Sciatic nerve (tissue), 2 donors: Measurements from ENCODE around the gene FTL. TPM values are rescaled to one million over a fixed set of nuclear protein-coding genes. Genes with fewer than 3 reads are reported as not detected.

ENCODE experiments used
- ATAC-seq: fragments of 200-7000 bp; cut with Tn5 transposase; one replicate; pipeline ENCODE4 v1.9.1; 2020; ENCODE audit warnings: mild to moderate bottlenecking, moderate library complexity
- DNase-seq: peaks from one replicate; pipeline ENCODE4 v3.0.0-alpha.2; 2020; ENCODE audit warnings: low spot score
- intact Hi-C: fragments of 100-400 bp; cut with DNase I; formaldehyde crosslinking; loops from one replicate; pipeline ENCODE4 v1.14.2; 2022
- microRNA-seq: library from miRNA; unstranded; fragments of <30 nt; microRNA quantifications from one replicate; pipeline ENCODE4 v1.2.0, GENCODE V29; 2020
- total RNA-seq: library from RNA; stranded (reverse); fragmentation: NEBNext Ultra II Directional; extraction: Animal tissue kit (Norgen Biotek cat#: 25700); gene quantifications from one replicate; pipeline ENCODE4 v1.2.1, GENCODE V29; 2021
- donor health status: DM: no; HTN: no; CAD: no.
- donor health status: DM: no; HTN: no; CAD: no.

The FTL gene
- total RNA-seq, 1 donor from 2014 or later: 3,094 TPM

DNA sequence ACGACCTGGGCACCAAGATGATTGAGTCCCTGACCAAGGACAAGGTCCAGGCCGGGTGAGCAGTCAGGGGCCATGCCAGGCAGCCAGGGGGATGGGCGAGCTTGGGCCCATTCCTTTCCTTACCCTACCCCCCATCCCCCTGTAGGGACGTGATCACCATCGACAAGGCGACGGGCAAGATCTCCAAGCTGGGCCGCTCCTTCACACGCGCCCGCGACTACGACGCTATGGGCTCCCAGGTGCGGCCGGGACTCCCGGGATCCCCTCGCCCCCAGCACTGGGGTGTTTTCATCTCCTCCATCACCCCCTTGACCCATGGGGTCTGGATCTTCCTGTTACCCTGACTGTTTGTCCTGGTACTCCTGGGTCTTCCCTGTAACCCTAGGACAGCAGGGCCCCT, 44.7 kb downstream of the FTL start:
- intact Hi-C loops: no loop called here
- ATAC-seq (no peak), DNase-seq (no peak)

- intact Hi-C loops: no loop called here
- ATAC-seq (no peak), DNase-seq (no peak)
Observed at GRCh38 chr19:49010453-49010852, 45.3 kb downstream of the FTL start.

DNA sequence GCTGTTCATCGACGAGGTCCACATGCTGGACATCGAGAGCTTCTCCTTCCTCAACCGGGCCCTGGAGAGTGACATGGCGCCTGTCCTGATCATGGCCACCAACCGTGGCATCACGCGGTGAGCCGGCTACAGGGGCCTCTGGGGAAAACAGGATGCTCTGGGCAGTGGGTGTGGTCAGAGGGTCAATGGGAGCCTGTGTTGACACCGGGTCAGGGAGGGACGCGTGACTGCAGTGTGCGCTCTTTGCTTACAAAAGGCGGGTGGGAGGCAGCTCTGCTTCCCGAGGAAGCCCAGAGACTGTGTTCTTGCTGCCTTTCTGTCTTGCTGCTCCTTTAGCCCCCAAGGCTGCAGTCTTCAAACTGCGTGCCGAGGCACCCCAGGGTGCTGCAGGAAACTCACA, 46.1 kb downstream of the FTL start:
- DNase-seq (no peak), ATAC-seq (no peak)
- intact Hi-C loops: no loop called here

DNA sequence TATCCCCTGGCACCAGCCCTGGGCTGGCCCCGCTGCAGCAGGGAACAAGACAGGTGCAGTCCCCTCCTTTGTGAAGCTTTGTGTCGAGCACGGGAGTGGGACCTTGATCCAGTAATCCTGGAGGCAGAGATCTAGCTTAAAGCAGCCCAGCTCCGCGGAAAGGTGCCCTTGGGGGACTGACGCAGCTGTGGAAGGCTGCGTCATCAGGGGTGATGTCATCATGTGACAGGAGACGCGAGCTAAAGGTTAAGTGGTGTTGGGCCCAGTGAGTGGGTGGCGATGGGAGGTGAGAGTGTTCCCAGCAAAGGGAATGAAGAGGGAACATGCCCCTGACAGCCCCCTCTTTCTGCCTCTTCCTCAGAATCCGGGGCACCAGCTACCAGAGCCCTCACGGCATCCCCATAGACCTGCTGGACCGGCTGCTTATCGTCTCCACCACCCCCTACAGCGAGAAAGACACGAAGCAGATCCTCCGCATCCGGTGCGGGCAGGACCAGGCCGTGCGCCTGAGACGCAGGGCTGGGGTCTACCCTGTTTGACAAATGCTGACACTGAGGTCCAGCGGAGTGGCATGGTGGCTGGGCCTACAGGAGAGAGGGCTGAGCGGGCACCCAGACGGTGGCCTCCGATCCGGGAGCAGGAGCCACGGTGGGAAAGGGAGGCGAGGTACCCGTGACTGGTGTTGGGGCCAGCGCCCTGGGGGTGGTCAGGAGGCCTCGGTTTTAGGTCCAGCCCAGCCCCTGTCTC, 49.2 kb downstream of the FTL start:
- ATAC-seq (no peak), DNase-seq (no peak)
- intact Hi-C loops: no loop called here

GRCh38 chr19:49014870-49015255, 49.8 kb downstream of the FTL start:
- no peak for ATAC-seq
- intact Hi-C loops: no loop called here
- DNase-seq: no peak

- no peak for DNase-seq
- no peak for ATAC-seq
- intact Hi-C loops: no loop called here
Observed at GRCh38 chr19:49016067-49016839, 51.1 kb downstream of the FTL start.

Small RNA genes within 50 kb of the gene (microRNA-seq; reads per million reads assigned to microRNA genes)
- not detected for gene MIR6798

Other genes starting within 250 kb of the FTL start
- gene MAMSTR, start 245.6 kb upstream of the FTL start, total RNA-seq: 5.8 TPM
- 28.0 TPM for gene RASIP1, start 224.7 kb upstream of the FTL start, total RNA-seq
- 0.27 TPM for gene IZUMO1, start 218.4 kb upstream of the FTL start, total RNA-seq
- 3.6 TPM for gene FUT1, start 212.7 kb upstream of the FTL start, total RNA-seq
- not detected for gene FGF21, start 209.8 kb upstream of the FTL start, total RNA-seq
- gene BCAT2, start 154.3 kb upstream of the FTL start, total RNA-seq: 38.0 TPM
- gene HSD17B14, start 128.8 kb upstream of the FTL start, total RNA-seq: 22.2 TPM
- 519 TPM for gene PLEKHA4, start 96.7 kb upstream of the FTL start, total RNA-seq
- gene PPP1R15A, start 92.9 kb upstream of the FTL start, total RNA-seq: 95.8 TPM
- gene TULP2, start 66.6 kb upstream of the FTL start, total RNA-seq: 1.1 TPM
- gene NUCB1, start 65.0 kb upstream of the FTL start, total RNA-seq: 262 TPM
- gene DHDH, start 31.6 kb upstream of the FTL start, total RNA-seq: 1.1 TPM
- 48.0 TPM for gene BAX, start 10.4 kb upstream of the FTL start, total RNA-seq
- 42.0 TPM for gene GYS1, start 28.0 kb downstream of the FTL start, total RNA-seq
- gene RUVBL2, start 28.6 kb downstream of the FTL start, total RNA-seq: 29.9 TPM
- not detected for gene LHB, start 51.8 kb downstream of the FTL start, total RNA-seq
- not detected for gene CGB3, start 59.0 kb downstream of the FTL start, total RNA-seq
- gene CGB2, start 66.6 kb downstream of the FTL start, total RNA-seq: not detected
- not detected for gene CGB1, start 71.6 kb downstream of the FTL start, total RNA-seq
- gene CGB5, start 78.5 kb downstream of the FTL start, total RNA-seq: not detected
- not detected for gene CGB8, start 83.8 kb downstream of the FTL start, total RNA-seq
- gene CGB7, start 92.4 kb downstream of the FTL start, total RNA-seq: not detected
- not detected for gene NTF4, start 99.5 kb downstream of the FTL start, total RNA-seq
- not detected for gene KCNA7, start 107.4 kb downstream of the FTL start, total RNA-seq
- gene SNRNP70, start 120.1 kb downstream of the FTL start, total RNA-seq: 299 TPM
- 9.8 TPM for gene LIN7B, start 149.1 kb downstream of the FTL start, total RNA-seq
- gene C19orf73, start 153.8 kb downstream of the FTL start, total RNA-seq: 0.67 TPM
- gene PPFIA3, start 154.2 kb downstream of the FTL start, total RNA-seq: 6.3 TPM
- gene HRC, start 190.1 kb downstream of the FTL start, total RNA-seq: 5.1 TPM
- gene TRPM4, start 192.5 kb downstream of the FTL start, total RNA-seq: 32.5 TPM